Nephron (organoid): ENCODE results near the gene MYB.
"Not testable (repeated sequence)": the region's sequence is repeated elsewhere in the genome, so short reads cannot be mapped to it uniquely, and the experiment has no call there.

Source experiments
- H3K27ac Mint-ChIP-seq, 3 experiments: 2 replicates each; pipeline ENCODE4 v1.8.0; 2020; ENCODE audit warnings: mixed read lengths in 3 of 3, mild to moderate bottlenecking in 2 of 3, moderate library complexity in 1 of 3
- H3K27me3 Mint-ChIP-seq: 2 replicates; pipeline ENCODE4 v1.8.0; 2021; ENCODE audit warnings: low read depth, mild to moderate bottlenecking, moderate library complexity, mixed read lengths
- H3K36me3 Mint-ChIP-seq: 2 replicates; pipeline ENCODE4 v1.8.0; 2020; ENCODE audit warnings: low read depth, mixed read lengths
- H3K4me1 Mint-ChIP-seq: 2 replicates; pipeline ENCODE4 v1.8.0; 2020; ENCODE audit warnings: mixed read lengths
- H3K4me3 Mint-ChIP-seq, 3 experiments: 2 replicates each; pipeline ENCODE4 v1.8.0; 2020; ENCODE audit warnings: mild to moderate bottlenecking in 3 of 3, mixed read lengths in 3 of 3, moderate library complexity in 2 of 3
- H3K9me3 Mint-ChIP-seq: 2 replicates; pipeline ENCODE4 v1.8.0; 2020; ENCODE audit warnings: mixed read lengths
- TF ChIP-seq, protein P1 (sequence below), 3 experiments: fragments of 200-600 bp; sonication (generic); IDR thresholded peaks; one replicate each; pipeline ENCODE4 v1.5.0; 2021; ENCODE audit warnings: antibody characterized with exemption in 3 of 3; ENCODE audit not compliant: unreplicated experiment in 3 of 3

Gene MYB

DNA sequence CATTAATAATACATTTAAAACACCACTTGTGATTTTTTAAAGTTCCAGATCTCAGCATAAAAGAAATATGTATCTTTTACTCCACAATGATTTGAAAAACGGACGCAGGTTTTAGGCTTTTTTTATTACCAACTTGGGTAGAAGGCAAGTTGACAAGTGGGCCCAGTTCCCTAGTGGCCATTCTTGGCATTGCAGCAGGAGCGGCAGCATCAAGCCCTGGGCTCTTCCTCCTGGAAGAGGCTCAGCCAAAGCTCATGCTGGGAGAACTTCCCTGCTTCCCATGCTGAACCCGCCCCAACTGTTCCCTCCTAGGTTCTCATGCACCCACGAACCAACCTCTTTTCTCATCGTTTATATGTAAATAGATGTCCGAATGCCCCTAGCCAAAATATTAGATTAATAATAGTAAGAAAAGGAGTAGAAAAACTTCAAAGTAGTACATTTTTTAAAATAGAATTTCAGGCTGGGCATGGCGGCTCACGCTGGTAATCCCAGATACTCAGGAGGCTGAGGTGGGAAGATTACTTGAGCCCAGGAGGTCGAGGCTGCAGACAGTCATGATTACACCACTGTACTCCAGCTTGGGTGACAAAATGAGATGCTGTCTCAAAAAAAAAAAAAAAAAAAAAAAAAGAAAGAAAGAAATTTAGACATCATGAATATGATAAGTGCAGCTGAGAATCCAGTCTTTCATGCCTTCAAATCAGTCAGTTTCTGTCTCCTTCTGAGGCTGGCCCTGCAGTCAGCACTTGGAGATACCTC, 18.2 kb upstream of the MYB start:
- H3K27ac Mint-ChIP-seq, result no peak overlapping the region
- H3K36me3 Mint-ChIP-seq, result no peaks in the 10 kb centered on the region
- no peak overlapping the region for H3K4me3 Mint-ChIP-seq
- no peaks in the 10 kb centered on the region for H3K9me3 Mint-ChIP-seq
- TF ChIP-seq, protein P1, sequence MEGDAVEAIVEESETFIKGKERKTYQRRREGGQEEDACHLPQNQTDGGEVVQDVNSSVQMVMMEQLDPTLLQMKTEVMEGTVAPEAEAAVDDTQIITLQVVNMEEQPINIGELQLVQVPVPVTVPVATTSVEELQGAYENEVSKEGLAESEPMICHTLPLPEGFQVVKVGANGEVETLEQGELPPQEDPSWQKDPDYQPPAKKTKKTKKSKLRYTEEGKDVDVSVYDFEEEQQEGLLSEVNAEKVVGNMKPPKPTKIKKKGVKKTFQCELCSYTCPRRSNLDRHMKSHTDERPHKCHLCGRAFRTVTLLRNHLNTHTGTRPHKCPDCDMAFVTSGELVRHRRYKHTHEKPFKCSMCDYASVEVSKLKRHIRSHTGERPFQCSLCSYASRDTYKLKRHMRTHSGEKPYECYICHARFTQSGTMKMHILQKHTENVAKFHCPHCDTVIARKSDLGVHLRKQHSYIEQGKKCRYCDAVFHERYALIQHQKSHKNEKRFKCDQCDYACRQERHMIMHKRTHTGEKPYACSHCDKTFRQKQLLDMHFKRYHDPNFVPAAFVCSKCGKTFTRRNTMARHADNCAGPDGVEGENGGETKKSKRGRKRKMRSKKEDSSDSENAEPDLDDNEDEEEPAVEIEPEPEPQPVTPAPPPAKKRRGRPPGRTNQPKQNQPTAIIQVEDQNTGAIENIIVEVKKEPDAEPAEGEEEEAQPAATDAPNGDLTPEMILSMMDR (IDR thresholded peaks at IDR 0.05; ENCODE audit: unreplicated experiment in 3 of 3), result peak; percentile 39 to 52 (median 50)
- H3K4me1 Mint-ChIP-seq, result no peaks in the 10 kb centered on the region
- H3K27me3 Mint-ChIP-seq, result peaks cover 9% of the 10 kb centered on the region

DNA sequence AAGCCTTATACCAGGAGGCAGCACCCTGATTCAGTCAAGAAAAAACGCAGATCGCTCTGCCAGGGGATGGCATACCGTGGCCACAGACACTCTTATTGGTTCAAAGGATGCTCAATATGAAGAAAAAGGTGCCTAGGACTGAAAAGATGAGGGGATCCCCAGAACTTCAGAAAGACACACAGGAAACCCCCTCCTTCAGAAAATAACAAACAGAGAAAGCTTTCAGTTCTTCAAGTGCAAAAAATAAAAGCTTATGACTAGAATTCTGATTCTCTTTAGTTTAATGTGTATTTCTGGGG, 17.7 kb upstream of the MYB start:
- no peaks in the 10 kb centered on the region for H3K4me1 Mint-ChIP-seq
- TF ChIP-seq, protein P1 (IDR thresholded peaks at IDR 0.05; ENCODE audit: unreplicated experiment in 3 of 3), result no peak
- no peak overlapping the region for H3K27ac Mint-ChIP-seq
- H3K36me3 Mint-ChIP-seq, result no peaks in the 10 kb centered on the region
- no peaks in the 10 kb centered on the region for H3K9me3 Mint-ChIP-seq
- peaks cover 9% of the 10 kb centered on the region for H3K27me3 Mint-ChIP-seq
- no peak overlapping the region for H3K4me3 Mint-ChIP-seq

DNA sequence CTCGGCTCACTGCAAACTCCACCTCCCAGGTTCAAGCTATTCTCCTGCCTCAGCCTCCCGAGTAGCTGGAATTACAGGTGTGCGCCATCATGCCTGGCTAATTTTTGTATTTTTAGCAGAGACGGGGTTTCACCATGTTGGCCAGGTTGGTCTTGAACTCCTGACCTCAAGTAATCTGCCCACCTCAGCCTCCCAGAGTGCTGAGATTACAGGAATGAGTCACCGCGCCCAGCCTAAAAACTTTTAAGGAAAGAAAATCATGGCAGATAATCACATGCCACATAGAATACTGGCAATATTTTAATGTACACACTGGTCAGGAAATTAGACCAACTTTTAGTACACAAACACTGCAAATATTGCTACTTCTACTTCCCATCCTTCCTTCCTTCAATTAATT, 16.7 kb upstream of the MYB start:
- not testable (repeated sequence) for H3K9me3 Mint-ChIP-seq, H3K36me3 Mint-ChIP-seq, H3K27ac Mint-ChIP-seq, H3K4me1 Mint-ChIP-seq, H3K4me3 Mint-ChIP-seq, H3K27me3 Mint-ChIP-seq

DNA sequence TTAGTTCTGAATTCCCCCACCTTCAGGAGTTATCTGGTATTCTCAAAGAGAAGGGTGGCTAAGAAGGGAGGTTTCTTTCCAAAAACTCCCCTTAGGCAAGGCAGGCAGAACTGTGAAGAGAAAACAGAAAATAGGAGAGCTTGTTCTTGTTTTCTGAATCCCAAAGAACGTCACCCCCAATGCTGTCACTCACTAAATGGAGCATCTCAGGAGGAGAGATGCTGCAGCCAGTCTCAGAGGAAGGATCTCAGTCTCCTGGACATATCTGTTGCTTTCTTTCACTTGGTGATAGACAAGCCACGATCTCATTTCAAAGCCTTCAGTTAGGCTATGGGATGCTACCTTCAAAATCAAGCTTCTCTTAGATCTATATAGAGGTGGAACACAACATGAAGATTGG, 16.1 kb upstream of the MYB start:
- Mint-ChIP-seq H3K4me3 (no peak overlapping the region), H3K4me1 (no peaks in the 10 kb centered on the region), H3K27ac (no peak overlapping the region), H3K27me3 (peaks cover 3% of the 10 kb centered on the region), H3K36me3 (no peaks in the 10 kb centered on the region), H3K9me3 (no peaks in the 10 kb centered on the region)
- TF ChIP-seq, protein P1 (IDR thresholded peaks at IDR 0.05; ENCODE audit: unreplicated experiment in 3 of 3), result no peak

DNA sequence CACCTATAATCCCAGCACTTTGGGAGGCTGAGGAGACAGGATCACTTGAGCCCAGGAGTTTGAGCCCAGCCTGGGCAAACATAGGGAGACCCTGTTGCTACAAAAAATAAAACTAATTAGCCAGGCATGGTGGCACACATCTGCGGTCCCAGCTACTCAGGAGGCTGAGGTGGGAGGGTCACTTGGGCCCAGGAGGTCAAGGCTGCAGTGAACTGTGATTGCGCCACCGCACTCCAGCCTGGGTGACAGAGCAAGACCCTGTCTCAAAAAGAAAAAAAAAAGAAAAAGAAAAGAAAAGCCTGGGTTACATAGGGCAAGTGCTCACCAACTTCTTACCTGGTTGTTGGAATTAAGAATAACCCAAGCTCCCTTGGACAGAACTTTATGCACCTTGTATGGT, 14.6 kb upstream of the MYB start:
- TF ChIP-seq, protein P1 (IDR thresholded peaks at IDR 0.05; ENCODE audit: unreplicated experiment in 3 of 3), result no peak
- H3K36me3 Mint-ChIP-seq, result no peaks in the 10 kb centered on the region
- no peak overlapping the region for H3K27ac Mint-ChIP-seq
- H3K4me1 Mint-ChIP-seq, result no peaks in the 10 kb centered on the region
- no peak overlapping the region for H3K4me3 Mint-ChIP-seq
- no peaks in the 10 kb centered on the region for H3K27me3 Mint-ChIP-seq
- H3K9me3 Mint-ChIP-seq, result no peaks in the 10 kb centered on the region

DNA sequence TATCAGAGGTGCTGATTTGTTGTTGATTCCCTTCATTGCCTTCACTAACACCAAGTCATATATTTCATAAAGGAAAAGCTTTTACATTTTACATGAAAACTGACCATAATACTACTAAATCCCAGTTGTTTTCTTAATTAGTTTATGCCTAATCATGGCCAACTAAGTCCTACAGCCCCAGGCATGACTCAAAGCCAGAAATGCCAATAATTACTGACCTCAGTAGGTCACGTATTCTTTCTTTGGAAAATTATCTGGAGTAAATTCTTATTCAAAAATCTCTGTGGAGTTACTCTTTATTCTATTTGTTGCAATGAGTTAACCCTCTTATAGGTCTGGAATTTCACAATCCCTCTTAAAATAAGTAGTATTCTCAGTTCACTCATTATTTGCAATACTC, 13.5 kb upstream of the MYB start:
- no peaks in the 10 kb centered on the region for H3K27me3 Mint-ChIP-seq

More for the DNA sequence above, 13.5 kb upstream of the MYB start:
- Mint-ChIP-seq H3K4me1 (no peaks in the 10 kb centered on the region), H3K36me3 (no peaks in the 10 kb centered on the region), H3K27ac (no peak overlapping the region), H3K4me3 (no peak overlapping the region), H3K9me3 (no peaks in the 10 kb centered on the region)
- TF ChIP-seq, protein P1 (IDR thresholded peaks at IDR 0.05; ENCODE audit: unreplicated experiment in 3 of 3), result no peak
